Choroid plexus epithelial cell (primary cell): Measurements from ENCODE around the gene KCNQ5.

Experiments used
- DNase-seq: peaks from one replicate; pipeline ENCODE4 v3.0.0-alpha.2; 2010; ENCODE audit warnings: low read depth
- H3K4me3 ChIP-seq: 2 replicates; pipeline ENCODE4 v1.5.1; 2011; ENCODE audit warnings: low read depth, mild to moderate bottlenecking, control low read depth, low read length, moderate library complexity
- CTCF ChIP-seq: conservative IDR thresholded peaks from 2 replicates; pipeline ENCODE4 v1.5.1; 2011; ENCODE audit warnings: low read depth, mild to moderate bottlenecking, control low read depth, inconsistent platforms, low read length, moderate library complexity

KCNQ5 gene

GRCh38 chr6:72954716-72955115, 332.9 kb downstream of the KCNQ5 start:
- TF ChIP-seq CTCF, result no peak
- H3K4me3 ChIP-seq, result no peak overlapping the region
- no peak for DNase-seq

- H3K4me3 ChIP-seq, result no peak overlapping the region
- DNase-seq, result no peak
- no peak for TF ChIP-seq CTCF
Observed at GRCh38 chr6:72955666-72956065, 333.8 kb downstream of the KCNQ5 start.

GRCh38 chr6:72956272-72956671, 334.4 kb downstream of the KCNQ5 start:
- no peak for TF ChIP-seq CTCF
- H3K4me3 ChIP-seq, result no peak overlapping the region
- DNase-seq, result no peak

- peak; percentile 53 for DNase-seq
- H3K4me3 ChIP-seq, result no peak overlapping the region
- TF ChIP-seq CTCF, result no peak
Observed at GRCh38 chr6:72959821-72960220, 338.0 kb downstream of the KCNQ5 start.

GRCh38 chr6:72963946-72964345, 342.1 kb downstream of the KCNQ5 start:
- TF ChIP-seq CTCF, result no peak
- no peak overlapping the region for H3K4me3 ChIP-seq
- no peak for DNase-seq

- no peak overlapping the region for H3K4me3 ChIP-seq
- TF ChIP-seq CTCF, result no peak
- DNase-seq, result no peak
Observed at GRCh38 chr6:72966628-72967280, 344.9 kb downstream of the KCNQ5 start.

- TF ChIP-seq CTCF, result no peak
- H3K4me3 ChIP-seq, result no peak overlapping the region
- DNase-seq, result no peak
Observed at GRCh38 chr6:72967329-72967728, 345.5 kb downstream of the KCNQ5 start.
